ENCODE data around the gene ATP2C2.

DNA sequence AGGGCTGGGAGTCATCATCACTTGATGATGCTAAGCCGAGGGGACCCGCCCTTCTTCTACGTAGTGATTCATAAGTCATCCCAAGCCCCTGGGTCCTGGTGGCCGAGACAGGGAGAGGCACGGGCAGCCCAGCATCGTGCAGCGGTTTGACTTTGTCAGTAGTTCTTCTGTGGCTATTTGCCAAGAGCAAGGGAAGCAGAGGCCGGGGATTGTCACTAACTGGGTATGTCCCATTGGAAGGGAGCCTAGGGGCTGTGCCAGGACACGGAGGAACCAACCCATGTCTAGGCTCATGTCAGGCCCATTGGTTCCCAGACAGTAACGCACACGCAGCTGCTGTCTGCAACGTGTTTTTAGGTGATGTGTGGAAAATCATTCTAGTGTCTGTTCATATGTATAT lies 58.5 kb downstream of the ATP2C2 start:
- TF ChIP-seq EZH2phosphoT487 (IDR thresholded peaks at IDR 0.05) (no peak), EZH2 (IDR thresholded peaks at IDR 0.05) (no peak)
- TF ChIP-seq, protein P1, sequence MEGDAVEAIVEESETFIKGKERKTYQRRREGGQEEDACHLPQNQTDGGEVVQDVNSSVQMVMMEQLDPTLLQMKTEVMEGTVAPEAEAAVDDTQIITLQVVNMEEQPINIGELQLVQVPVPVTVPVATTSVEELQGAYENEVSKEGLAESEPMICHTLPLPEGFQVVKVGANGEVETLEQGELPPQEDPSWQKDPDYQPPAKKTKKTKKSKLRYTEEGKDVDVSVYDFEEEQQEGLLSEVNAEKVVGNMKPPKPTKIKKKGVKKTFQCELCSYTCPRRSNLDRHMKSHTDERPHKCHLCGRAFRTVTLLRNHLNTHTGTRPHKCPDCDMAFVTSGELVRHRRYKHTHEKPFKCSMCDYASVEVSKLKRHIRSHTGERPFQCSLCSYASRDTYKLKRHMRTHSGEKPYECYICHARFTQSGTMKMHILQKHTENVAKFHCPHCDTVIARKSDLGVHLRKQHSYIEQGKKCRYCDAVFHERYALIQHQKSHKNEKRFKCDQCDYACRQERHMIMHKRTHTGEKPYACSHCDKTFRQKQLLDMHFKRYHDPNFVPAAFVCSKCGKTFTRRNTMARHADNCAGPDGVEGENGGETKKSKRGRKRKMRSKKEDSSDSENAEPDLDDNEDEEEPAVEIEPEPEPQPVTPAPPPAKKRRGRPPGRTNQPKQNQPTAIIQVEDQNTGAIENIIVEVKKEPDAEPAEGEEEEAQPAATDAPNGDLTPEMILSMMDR (IDR thresholded peaks at IDR 0.05): no peak

All from neural progenitor cell (in vitro differentiated cells).